WTC11 (cell line): Measurements from ENCODE around the gene PDE12. TPM values are rescaled to one million over a fixed set of nuclear protein-coding genes. Genes with fewer than 3 reads are reported as not detected.

ENCODE experiments used
- ATAC-seq: fragments of 200-7000 bp; cut with Tn5 transposase; 2 replicates; pipeline ENCODE4 v1.10.0; 2021; ENCODE audit warnings: mild to moderate bottlenecking, moderate library complexity
- CTCF ChIA-PET: fragments of 300-600 bp; sonication (Branson Sonifier 250); formaldehyde crosslinking; loops from one replicate; lab custom pipeline; 2021; ENCODE audit warnings: antibody characterized with exemption; lab: Charles Lee
- POLR2A ChIA-PET: fragments of 350-600 bp; sonication (Branson Sonifier 250); formaldehyde crosslinking; loops from one replicate; lab custom pipeline; 2021; ENCODE audit warnings: antibody characterized with exemption; lab: Charles Lee
- DNase-seq: peaks from one replicate; pipeline ENCODE4 v3.0.0; 2021; ENCODE audit warnings: low spot score
- H3K27ac Mint-ChIP-seq: 2 replicates; pipeline ENCODE4 v1.8.0; 2021; ENCODE audit warnings: mixed read lengths
- H3K27me3 Mint-ChIP-seq: 2 replicates; pipeline ENCODE4 v1.8.0; 2021; ENCODE audit warnings: low read depth, mild to moderate bottlenecking, moderate library complexity, mixed read lengths
- H3K36me3 Mint-ChIP-seq: 2 replicates; pipeline ENCODE4 v1.8.0; 2021; ENCODE audit warnings: mixed read lengths
- H3K4me1 Mint-ChIP-seq: 2 replicates; pipeline ENCODE4 v1.8.0; 2022; ENCODE audit warnings: mixed read lengths
- H3K4me3 Mint-ChIP-seq: 2 replicates; pipeline ENCODE4 v1.8.0; 2021; ENCODE audit warnings: mild to moderate bottlenecking, moderate library complexity, mixed read lengths
- H3K9me3 Mint-ChIP-seq: 2 replicates; pipeline ENCODE4 v1.8.0; 2021; ENCODE audit warnings: mixed read lengths
- JAZF1 ChIP-seq: fragments of 250-450 bp; sonication (Bioruptor Pico); IDR thresholded peaks from 2 replicates; pipeline ENCODE4 v1.9.0; 2021; ENCODE audit warnings: moderate library complexity, mild to moderate bottlenecking, inconsistent platforms
- MXD4 ChIP-seq: fragments of 250-450 bp; sonication (Bioruptor Pico); IDR thresholded peaks from 2 replicates; pipeline ENCODE4 v1.8.0; 2021; ENCODE audit warnings: mild to moderate bottlenecking, moderate library complexity, borderline replicate concordance
- NFE2L1 ChIP-seq: sonication (generic); formaldehyde crosslinking; IDR thresholded peaks from 2 replicates; pipeline ENCODE4 v1.8.1; 2023; ENCODE audit warnings: missing genetic modification reagents
- ZNF671 ChIP-seq: fragments of 250-450 bp; sonication (Bioruptor Pico); IDR thresholded peaks from 2 replicates; pipeline ENCODE4 v1.8.0; 2021; ENCODE audit warnings: mild to moderate bottlenecking
- total RNA-seq: library from RNA; stranded (reverse); gene quantifications from 3 replicates; pipeline ENCODE4 v1.2.3, GENCODE V29; 2021
- TF ChIP-seq, protein P1 (sequence below): sonication (generic); formaldehyde crosslinking; IDR thresholded peaks from 2 replicates; pipeline ENCODE4 v1.8.1; 2023; ENCODE audit warnings: mild to moderate bottlenecking, missing genetic modification reagents
- TF ChIP-seq, protein P2 (sequence below): fragments of 250-450 bp; sonication (Bioruptor Pico); IDR thresholded peaks from 2 replicates; pipeline ENCODE4 v2.1.2; 2022; ENCODE audit warnings: mild to moderate bottlenecking, moderate library complexity
- TF ChIP-seq, protein P3 (sequence below): sonication (generic); formaldehyde crosslinking; IDR thresholded peaks from 2 replicates; pipeline ENCODE4 v1.8.1; 2022; ENCODE audit warnings: low read depth, mild to moderate bottlenecking, moderate library complexity, missing genetic modification reagents, borderline replicate concordance
- TF ChIP-seq, protein P4 (sequence below): sonication (generic); formaldehyde crosslinking; conservative IDR thresholded peaks from 2 replicates; pipeline ENCODE4 v1.8.1; 2023; ENCODE audit warnings: mild to moderate bottlenecking, low read depth, missing genetic modification reagents, moderate library complexity
- TF ChIP-seq, protein P5 (sequence below): sonication (generic); formaldehyde crosslinking; IDR thresholded peaks from 2 replicates; pipeline ENCODE4 v1.8.0; 2022; ENCODE audit warnings: mild to moderate bottlenecking, missing genetic modification reagents
- TF ChIP-seq, protein P6 (sequence below): sonication (generic); formaldehyde crosslinking; IDR thresholded peaks from 2 replicates; pipeline ENCODE4 v1.8.0; 2022; ENCODE audit warnings: mild to moderate bottlenecking, missing genetic modification reagents
- TF ChIP-seq, protein P7 (sequence below): sonication (generic); formaldehyde crosslinking; IDR thresholded peaks from 2 replicates; pipeline ENCODE4 v1.8.0; 2023; ENCODE audit warnings: mild to moderate bottlenecking, missing genetic modification reagents
- TF ChIP-seq, protein P8 (sequence below): fragments of 250-450 bp; sonication (Bioruptor Pico); conservative IDR thresholded peaks from 2 replicates; pipeline ENCODE4 v1.9.0; 2021; ENCODE audit warnings: mild to moderate bottlenecking

The PDE12 gene
- total RNA-seq, 1 experiment from 2014 or later = 16.4 TPM

DNA sequence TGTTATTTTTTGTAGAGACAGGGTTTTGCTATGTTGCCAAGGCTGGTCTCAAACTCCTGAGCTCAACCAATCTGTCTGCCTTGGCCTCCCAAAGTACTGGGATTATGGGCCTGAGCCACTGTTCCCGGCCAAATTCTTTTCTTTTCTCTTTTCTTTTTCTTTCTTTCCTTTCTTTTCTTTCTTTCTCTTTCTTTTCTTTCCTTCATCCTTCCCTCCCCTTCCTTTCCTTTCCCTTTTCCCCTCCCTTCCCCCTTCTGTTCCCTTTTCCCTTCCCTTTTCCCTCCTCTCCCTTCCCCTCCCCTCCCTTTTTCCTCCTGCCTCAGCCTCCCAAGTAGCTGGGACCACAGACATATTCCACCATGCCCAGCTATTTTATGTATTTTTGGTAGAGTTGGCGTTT lies 44.1 kb downstream of the PDE12 start (continued):
- TF ChIP-seq, protein P1, sequence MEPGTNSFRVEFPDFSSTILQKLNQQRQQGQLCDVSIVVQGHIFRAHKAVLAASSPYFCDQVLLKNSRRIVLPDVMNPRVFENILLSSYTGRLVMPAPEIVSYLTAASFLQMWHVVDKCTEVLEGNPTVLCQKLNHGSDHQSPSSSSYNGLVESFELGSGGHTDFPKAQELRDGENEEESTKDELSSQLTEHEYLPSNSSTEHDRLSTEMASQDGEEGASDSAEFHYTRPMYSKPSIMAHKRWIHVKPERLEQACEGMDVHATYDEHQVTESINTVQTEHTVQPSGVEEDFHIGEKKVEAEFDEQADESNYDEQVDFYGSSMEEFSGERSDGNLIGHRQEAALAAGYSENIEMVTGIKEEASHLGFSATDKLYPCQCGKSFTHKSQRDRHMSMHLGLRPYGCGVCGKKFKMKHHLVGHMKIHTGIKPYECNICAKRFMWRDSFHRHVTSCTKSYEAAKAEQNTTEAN = no peak
- TF ChIP-seq JAZF1 (CRISPR knock-in tag) (no peak), MXD4 (CRISPR knock-in tag) (no peak), ZNF671 (CRISPR knock-in tag) (no peak)
- TF ChIP-seq, protein P2, sequence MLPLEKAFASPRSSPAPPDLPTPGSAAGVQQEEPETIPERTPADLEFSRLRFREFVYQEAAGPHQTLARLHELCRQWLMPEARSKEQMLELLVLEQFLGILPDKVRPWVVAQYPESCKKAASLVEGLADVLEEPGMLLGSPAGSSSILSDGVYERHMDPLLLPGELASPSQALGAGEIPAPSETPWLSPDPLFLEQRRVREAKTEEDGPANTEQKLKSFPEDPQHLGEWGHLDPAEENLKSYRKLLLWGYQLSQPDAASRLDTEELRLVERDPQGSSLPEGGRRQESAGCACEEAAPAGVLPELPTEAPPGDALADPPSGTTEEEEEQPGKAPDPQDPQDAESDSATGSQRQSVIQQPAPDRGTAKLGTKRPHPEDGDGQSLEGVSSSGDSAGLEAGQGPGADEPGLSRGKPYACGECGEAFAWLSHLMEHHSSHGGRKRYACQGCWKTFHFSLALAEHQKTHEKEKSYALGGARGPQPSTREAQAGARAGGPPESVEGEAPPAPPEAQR (CRISPR knock-in tag) = no peak
- TF ChIP-seq, protein P3, sequence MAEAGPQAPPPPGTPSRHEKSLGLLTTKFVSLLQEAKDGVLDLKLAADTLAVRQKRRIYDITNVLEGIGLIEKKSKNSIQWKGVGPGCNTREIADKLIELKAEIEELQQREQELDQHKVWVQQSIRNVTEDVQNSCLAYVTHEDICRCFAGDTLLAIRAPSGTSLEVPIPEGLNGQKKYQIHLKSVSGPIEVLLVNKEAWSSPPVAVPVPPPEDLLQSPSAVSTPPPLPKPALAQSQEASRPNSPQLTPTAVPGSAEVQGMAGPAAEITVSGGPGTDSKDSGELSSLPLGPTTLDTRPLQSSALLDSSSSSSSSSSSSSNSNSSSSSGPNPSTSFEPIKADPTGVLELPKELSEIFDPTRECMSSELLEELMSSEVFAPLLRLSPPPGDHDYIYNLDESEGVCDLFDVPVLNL (CRISPR knock-in tag) = no peak
- TF ChIP-seq, protein P4, sequence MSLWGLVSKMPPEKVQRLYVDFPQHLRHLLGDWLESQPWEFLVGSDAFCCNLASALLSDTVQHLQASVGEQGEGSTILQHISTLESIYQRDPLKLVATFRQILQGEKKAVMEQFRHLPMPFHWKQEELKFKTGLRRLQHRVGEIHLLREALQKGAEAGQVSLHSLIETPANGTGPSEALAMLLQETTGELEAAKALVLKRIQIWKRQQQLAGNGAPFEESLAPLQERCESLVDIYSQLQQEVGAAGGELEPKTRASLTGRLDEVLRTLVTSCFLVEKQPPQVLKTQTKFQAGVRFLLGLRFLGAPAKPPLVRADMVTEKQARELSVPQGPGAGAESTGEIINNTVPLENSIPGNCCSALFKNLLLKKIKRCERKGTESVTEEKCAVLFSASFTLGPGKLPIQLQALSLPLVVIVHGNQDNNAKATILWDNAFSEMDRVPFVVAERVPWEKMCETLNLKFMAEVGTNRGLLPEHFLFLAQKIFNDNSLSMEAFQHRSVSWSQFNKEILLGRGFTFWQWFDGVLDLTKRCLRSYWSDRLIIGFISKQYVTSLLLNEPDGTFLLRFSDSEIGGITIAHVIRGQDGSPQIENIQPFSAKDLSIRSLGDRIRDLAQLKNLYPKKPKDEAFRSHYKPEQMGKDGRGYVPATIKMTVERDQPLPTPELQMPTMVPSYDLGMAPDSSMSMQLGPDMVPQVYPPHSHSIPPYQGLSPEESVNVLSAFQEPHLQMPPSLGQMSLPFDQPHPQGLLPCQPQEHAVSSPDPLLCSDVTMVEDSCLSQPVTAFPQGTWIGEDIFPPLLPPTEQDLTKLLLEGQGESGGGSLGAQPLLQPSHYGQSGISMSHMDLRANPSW (CRISPR knock-in tag) = no peak

DNA sequence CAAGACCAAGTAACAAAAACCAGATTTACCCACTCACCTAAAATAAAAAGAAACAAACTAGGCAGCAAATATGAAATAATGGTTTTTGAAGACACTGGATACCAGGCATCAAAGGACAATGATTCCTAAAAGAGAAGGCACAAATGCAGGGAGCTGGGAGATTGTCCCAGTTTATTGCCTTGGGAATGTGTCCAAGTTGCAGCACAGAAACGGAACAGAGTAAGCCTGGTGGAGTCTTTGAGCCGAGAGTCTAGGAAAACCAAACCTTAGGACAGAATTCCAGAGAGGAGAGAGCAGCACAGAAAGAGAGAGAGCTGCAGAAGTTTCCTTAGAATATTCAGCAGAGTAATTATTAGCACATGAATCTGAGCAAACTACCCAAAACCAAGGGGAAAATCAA lies 48.9 kb downstream of the PDE12 start:
- Mint-ChIP-seq H3K9me3 (peaks cover 45% of the 10 kb centered on the region), H3K4me1 (no peaks in the 10 kb centered on the region), H3K36me3 (peaks cover 33% of the 10 kb centered on the region), H3K27me3 (peaks cover 9% of the 10 kb centered on the region), H3K27ac (no peak overlapping the region), H3K4me3 (no peak overlapping the region)
- ChIA-PET POLR2A (no interaction called here), CTCF (no interaction called here)
- TF ChIP-seq, protein P5, sequence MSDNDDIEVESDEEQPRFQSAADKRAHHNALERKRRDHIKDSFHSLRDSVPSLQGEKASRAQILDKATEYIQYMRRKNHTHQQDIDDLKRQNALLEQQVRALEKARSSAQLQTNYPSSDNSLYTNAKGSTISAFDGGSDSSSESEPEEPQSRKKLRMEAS (CRISPR knock-in tag) = no peak
- TF ChIP-seq, protein P6, sequence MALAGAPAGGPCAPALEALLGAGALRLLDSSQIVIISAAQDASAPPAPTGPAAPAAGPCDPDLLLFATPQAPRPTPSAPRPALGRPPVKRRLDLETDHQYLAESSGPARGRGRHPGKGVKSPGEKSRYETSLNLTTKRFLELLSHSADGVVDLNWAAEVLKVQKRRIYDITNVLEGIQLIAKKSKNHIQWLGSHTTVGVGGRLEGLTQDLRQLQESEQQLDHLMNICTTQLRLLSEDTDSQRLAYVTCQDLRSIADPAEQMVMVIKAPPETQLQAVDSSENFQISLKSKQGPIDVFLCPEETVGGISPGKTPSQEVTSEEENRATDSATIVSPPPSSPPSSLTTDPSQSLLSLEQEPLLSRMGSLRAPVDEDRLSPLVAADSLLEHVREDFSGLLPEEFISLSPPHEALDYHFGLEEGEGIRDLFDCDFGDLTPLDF = no peak
- TF ChIP-seq, protein P1 = no peak
- no peak for TF ChIP-seq NFE2L1
- TF ChIP-seq, protein P7, sequence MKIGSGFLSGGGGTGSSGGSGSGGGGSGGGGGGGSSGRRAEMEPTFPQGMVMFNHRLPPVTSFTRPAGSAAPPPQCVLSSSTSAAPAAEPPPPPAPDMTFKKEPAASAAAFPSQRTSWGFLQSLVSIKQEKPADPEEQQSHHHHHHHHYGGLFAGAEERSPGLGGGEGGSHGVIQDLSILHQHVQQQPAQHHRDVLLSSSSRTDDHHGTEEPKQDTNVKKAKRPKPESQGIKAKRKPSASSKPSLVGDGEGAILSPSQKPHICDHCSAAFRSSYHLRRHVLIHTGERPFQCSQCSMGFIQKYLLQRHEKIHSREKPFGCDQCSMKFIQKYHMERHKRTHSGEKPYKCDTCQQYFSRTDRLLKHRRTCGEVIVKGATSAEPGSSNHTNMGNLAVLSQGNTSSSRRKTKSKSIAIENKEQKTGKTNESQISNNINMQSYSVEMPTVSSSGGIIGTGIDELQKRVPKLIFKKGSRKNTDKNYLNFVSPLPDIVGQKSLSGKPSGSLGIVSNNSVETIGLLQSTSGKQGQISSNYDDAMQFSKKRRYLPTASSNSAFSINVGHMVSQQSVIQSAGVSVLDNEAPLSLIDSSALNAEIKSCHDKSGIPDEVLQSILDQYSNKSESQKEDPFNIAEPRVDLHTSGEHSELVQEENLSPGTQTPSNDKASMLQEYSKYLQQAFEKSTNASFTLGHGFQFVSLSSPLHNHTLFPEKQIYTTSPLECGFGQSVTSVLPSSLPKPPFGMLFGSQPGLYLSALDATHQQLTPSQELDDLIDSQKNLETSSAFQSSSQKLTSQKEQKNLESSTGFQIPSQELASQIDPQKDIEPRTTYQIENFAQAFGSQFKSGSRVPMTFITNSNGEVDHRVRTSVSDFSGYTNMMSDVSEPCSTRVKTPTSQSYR (CRISPR knock-in tag) = no peak
- TF ChIP-seq, protein P8, sequence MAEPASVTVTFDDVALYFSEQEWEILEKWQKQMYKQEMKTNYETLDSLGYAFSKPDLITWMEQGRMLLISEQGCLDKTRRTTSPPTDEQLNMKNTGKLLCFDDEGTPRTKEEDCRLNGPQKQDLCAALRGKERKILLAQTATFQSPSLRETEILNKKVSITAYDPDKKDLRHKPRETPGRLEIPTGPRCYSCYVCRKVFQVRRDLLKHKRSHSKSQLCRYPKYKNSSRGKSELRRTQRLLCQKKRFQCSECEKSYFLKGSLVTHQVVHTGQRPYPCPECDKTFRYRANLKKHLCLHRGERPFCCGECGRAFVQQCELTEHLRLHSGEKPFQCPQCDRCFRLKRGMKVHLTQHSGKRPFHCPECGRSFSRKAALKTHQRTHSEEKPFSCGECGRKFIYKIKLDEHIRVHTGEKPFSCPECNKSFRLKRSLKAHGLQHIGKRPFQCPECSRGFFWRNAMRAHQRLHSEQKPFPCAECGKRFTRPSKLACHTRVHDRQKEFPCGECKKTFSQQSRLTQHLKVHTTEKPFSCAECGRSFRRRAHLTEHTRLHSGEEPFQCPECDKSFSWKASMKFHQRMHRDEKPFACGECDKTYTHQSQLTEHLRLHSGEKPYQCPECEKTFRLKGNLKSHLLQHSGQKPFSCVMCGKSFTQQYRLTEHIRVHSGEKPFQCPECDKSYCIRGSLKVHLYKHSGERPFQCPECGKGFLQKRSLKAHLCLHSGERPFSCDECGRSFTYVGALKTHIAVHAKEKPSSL = no peak
- DNase-seq (no peak), ATAC-seq (no peak)
